ENCODE data around the gene A3GALT2.

The A3GALT2 gene

GRCh38 chr1:33366762-33367484, 46.0 kb upstream of the A3GALT2 start:
- TF ChIP-seq EZH2 (IDR thresholded peaks at IDR 0.05; ENCODE audit: borderline replicate concordance, low read length) = no peak
- TF ChIP-seq CTCF (IDR thresholded peaks at IDR 0.05; ENCODE audit: low read length) = no peak
- Histone ChIP-seq H3K27ac (ENCODE audit: low read depth, low read length, poor library complexity, severe bottlenecking) (no peak overlapping the region), H3K79me2 (ENCODE audit: insufficient read depth, low read length) (no peaks in the 10 kb centered on the region), H3K36me3 (ENCODE audit: insufficient read depth, low read length) (no peaks in the 10 kb centered on the region), H3K9ac (ENCODE audit: low read length) (no peak overlapping the region), H3K9me2 (ENCODE audit: low read depth, low read length) (no peaks in the 10 kb centered on the region), H3K4me3 (ENCODE audit: low read depth, low read length, poor library complexity, severe bottlenecking) (no peak overlapping the region), H3F3A (ENCODE audit: insufficient read depth, low read length) (no peaks in the 10 kb centered on the region), H2AFZ (ENCODE audit: low read length) (no peak overlapping the region), H3K27me3 (ENCODE audit: insufficient read depth, low read length) (0 out of 2 replicates have a peak, but pooled peaks cover 4% of the 10 kb centered on the region), H3K9me3 (ENCODE audit: low read length) (no peaks in the 10 kb centered on the region), H3K4me1 (ENCODE audit: insufficient read depth, low read length, severe bottlenecking) (no peaks in the 10 kb centered on the region), H3K4me2 (ENCODE audit: low read length) (no peak overlapping the region), H4K20me1 (ENCODE audit: insufficient read depth, low read length) (no peaks in the 10 kb centered on the region)

- no peak overlapping the region for H3K4me2 ChIP-seq (ENCODE audit: low read length)
- H3K4me3 ChIP-seq (ENCODE audit: low read depth, low read length, poor library complexity, severe bottlenecking) = no peak overlapping the region
- TF ChIP-seq CTCF (IDR thresholded peaks at IDR 0.05; ENCODE audit: low read length) = no peak
- TF ChIP-seq EZH2 (IDR thresholded peaks at IDR 0.05; ENCODE audit: borderline replicate concordance, low read length) = no peak
- no peak overlapping the region for H3K27ac ChIP-seq (ENCODE audit: low read depth, low read length, poor library complexity, severe bottlenecking)
- no peak overlapping the region for H2AFZ ChIP-seq (ENCODE audit: low read length)
- H3K79me2 ChIP-seq (ENCODE audit: insufficient read depth, low read length) = no peaks in the 10 kb centered on the region
- no peaks in the 10 kb centered on the region for H3K36me3 ChIP-seq (ENCODE audit: insufficient read depth, low read length)
- no peaks in the 10 kb centered on the region for H3K4me1 ChIP-seq (ENCODE audit: insufficient read depth, low read length, severe bottlenecking)
- no peaks in the 10 kb centered on the region for H3F3A ChIP-seq (ENCODE audit: insufficient read depth, low read length)
- H3K9me3 ChIP-seq (ENCODE audit: low read length) = no peaks in the 10 kb centered on the region
- H3K9me2 ChIP-seq (ENCODE audit: low read depth, low read length) = no peaks in the 10 kb centered on the region
- 0 out of 2 replicates have a peak, but pooled peaks cover 4% of the 10 kb centered on the region for H3K27me3 ChIP-seq (ENCODE audit: insufficient read depth, low read length)
- no peaks in the 10 kb centered on the region for H4K20me1 ChIP-seq (ENCODE audit: insufficient read depth, low read length)
- no peak overlapping the region for H3K9ac ChIP-seq (ENCODE audit: low read length)
Observed at GRCh38 chr1:33365560-33365997, 44.7 kb upstream of the A3GALT2 start.

- no peaks in the 10 kb centered on the region for H4K20me1 ChIP-seq (ENCODE audit: insufficient read depth, low read length)
- H3K9me3 ChIP-seq (ENCODE audit: low read length) = no peaks in the 10 kb centered on the region
- H3K4me3 ChIP-seq (ENCODE audit: low read depth, low read length, poor library complexity, severe bottlenecking) = no peak overlapping the region
- no peaks in the 10 kb centered on the region for H3K4me1 ChIP-seq (ENCODE audit: insufficient read depth, low read length, severe bottlenecking)
- TF ChIP-seq EZH2 (IDR thresholded peaks at IDR 0.05; ENCODE audit: borderline replicate concordance, low read length) = no peak
- no peak overlapping the region for H2AFZ ChIP-seq (ENCODE audit: low read length)
- no peaks in the 10 kb centered on the region for H3K36me3 ChIP-seq (ENCODE audit: insufficient read depth, low read length)
- H3F3A ChIP-seq (ENCODE audit: insufficient read depth, low read length) = no peaks in the 10 kb centered on the region
- no peaks in the 10 kb centered on the region for H3K79me2 ChIP-seq (ENCODE audit: insufficient read depth, low read length)
- H3K9ac ChIP-seq (ENCODE audit: low read length) = no peak overlapping the region
- 0 out of 2 replicates have a peak, but pooled peaks cover 4% of the 10 kb centered on the region for H3K27me3 ChIP-seq (ENCODE audit: insufficient read depth, low read length)
- no peak overlapping the region for H3K27ac ChIP-seq (ENCODE audit: low read depth, low read length, poor library complexity, severe bottlenecking)
- H3K9me2 ChIP-seq (ENCODE audit: low read depth, low read length) = no peaks in the 10 kb centered on the region
- no peak overlapping the region for H3K4me2 ChIP-seq (ENCODE audit: low read length)
Observed at GRCh38 chr1:33364565-33364918, 43.6 kb upstream of the A3GALT2 start.

- no peaks in the 10 kb centered on the region; the same call in 1 of the 2 replicates for H3K27me3 ChIP-seq (ENCODE audit: insufficient read depth, low read length)
- H2AFZ ChIP-seq (ENCODE audit: low read length) = no peak overlapping the region
- H3K36me3 ChIP-seq (ENCODE audit: insufficient read depth, low read length) = no peaks in the 10 kb centered on the region
- no peak overlapping the region for H3K4me3 ChIP-seq (ENCODE audit: low read depth, low read length, poor library complexity, severe bottlenecking)
- no peaks in the 10 kb centered on the region for H3K9me2 ChIP-seq (ENCODE audit: low read depth, low read length)
- TF ChIP-seq CTCF (IDR thresholded peaks at IDR 0.05; ENCODE audit: low read length) = no peak
- no peak for TF ChIP-seq EZH2 (IDR thresholded peaks at IDR 0.05; ENCODE audit: borderline replicate concordance, low read length)
- H4K20me1 ChIP-seq (ENCODE audit: insufficient read depth, low read length) = no peaks in the 10 kb centered on the region
- H3K4me1 ChIP-seq (ENCODE audit: insufficient read depth, low read length, severe bottlenecking) = no peaks in the 10 kb centered on the region
- H3K9me3 ChIP-seq (ENCODE audit: low read length) = no peaks in the 10 kb centered on the region
- H3F3A ChIP-seq (ENCODE audit: insufficient read depth, low read length) = no peaks in the 10 kb centered on the region
- no peaks in the 10 kb centered on the region for H3K79me2 ChIP-seq (ENCODE audit: insufficient read depth, low read length)
- H3K9ac ChIP-seq (ENCODE audit: low read length) = no peak overlapping the region
- no peak overlapping the region for H3K27ac ChIP-seq (ENCODE audit: low read depth, low read length, poor library complexity, severe bottlenecking)
- H3K4me2 ChIP-seq (ENCODE audit: low read length) = no peak overlapping the region
Observed at GRCh38 chr1:33363470-33363861, 42.6 kb upstream of the A3GALT2 start.

Data from OCI-LY1 (cell line).